VCaP (cell line): Measurements from ENCODE around the gene NYNRIN.

ENCODE experiments used
- H3K27ac ChIP-seq: fragments of 450-650 bp; 2 replicates; pipeline ENCODE4 v1.5.1; 2017
- TF ChIP-seq, protein P1 (sequence below): fragments of 450-650 bp; conservative IDR thresholded peaks from 2 replicates; pipeline ENCODE4 v1.5.1; 2017; ENCODE audit warnings: mild to moderate bottlenecking, moderate library complexity

Gene NYNRIN

DNA sequence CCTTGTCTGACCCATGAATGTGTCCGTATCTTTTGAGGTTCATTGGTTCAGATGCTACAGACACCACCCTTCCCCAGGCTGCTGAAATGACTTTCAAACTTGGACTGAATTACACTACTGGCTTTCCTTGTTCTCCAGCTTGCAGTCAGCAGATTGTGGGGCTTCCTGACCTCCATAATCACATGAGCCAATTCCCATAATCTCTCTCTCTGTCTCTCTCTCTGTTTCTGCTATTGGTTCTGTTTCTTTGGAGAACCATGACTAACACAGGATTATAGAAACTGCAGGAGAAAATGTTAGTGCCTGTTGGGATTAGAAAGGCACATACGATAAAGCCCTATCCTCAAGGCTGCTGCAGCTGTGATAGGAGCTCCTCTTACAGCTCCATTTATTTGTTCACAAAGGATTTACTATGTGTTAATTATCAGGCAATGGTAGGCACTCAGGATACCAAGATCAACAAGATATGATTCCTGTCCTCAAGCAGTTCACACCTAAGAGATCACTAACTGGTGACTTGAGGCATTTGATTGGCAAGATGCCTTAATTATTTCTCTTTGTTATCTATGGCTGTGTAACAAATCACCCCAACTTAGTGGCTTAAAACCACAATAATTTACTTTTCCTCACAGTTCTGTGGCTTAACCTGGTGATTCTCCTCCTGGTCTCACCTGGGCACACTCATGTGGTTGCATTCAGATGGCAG is 10.2 kb upstream of the NYNRIN start:
- TF ChIP-seq, protein P1, sequence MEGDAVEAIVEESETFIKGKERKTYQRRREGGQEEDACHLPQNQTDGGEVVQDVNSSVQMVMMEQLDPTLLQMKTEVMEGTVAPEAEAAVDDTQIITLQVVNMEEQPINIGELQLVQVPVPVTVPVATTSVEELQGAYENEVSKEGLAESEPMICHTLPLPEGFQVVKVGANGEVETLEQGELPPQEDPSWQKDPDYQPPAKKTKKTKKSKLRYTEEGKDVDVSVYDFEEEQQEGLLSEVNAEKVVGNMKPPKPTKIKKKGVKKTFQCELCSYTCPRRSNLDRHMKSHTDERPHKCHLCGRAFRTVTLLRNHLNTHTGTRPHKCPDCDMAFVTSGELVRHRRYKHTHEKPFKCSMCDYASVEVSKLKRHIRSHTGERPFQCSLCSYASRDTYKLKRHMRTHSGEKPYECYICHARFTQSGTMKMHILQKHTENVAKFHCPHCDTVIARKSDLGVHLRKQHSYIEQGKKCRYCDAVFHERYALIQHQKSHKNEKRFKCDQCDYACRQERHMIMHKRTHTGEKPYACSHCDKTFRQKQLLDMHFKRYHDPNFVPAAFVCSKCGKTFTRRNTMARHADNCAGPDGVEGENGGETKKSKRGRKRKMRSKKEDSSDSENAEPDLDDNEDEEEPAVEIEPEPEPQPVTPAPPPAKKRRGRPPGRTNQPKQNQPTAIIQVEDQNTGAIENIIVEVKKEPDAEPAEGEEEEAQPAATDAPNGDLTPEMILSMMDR = no peak

GRCh38 chr14:24389226-24389848 is 9.5 kb upstream of the NYNRIN start:
- TF ChIP-seq, protein P1 = no peak
- H3K27ac ChIP-seq = no peak overlapping the region

More for the DNA sequence above, 10.2 kb upstream of the NYNRIN start:
- H3K27ac ChIP-seq = no peak overlapping the region

GRCh38 chr14:24390701-24391468 is 7.9 kb upstream of the NYNRIN start:
- no peak overlapping the region for H3K27ac ChIP-seq
- TF ChIP-seq, protein P1 = no peak

DNA sequence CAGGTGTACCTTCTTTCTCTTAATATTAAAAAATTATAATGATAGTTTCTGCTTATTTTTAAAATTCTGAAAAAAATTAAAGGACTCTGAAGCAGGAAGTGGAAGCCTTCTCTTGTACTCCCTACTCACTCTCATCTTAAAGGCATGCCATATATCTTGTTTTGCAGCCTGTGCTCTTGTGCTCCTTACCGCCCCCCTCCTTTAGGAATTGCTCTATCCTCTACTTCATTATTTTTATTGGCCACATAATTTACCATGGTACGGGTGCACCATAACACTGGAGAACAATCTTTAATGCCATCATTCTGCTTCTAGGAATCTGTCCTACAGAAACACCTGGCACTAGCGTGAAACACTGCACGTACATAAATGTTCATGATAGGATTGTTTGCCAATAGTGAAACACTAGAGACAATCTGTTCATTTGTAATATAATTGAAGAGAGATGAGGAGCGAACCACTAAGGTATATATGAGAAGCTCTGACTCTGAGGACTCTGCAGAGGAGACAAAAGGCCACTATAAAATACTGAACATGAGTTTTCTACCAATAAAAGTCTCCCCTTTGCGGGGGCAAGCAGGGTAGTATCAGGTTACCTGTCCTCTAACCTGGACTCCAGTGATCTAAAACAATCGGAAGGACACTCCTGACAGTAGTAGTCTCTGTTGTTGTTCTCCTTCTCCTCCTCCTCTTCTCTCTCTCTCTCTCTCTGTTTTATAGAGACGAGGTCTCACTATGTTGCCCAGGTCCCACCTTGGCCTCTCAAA is 6.3 kb upstream of the NYNRIN start:
- H3K27ac ChIP-seq = no peak overlapping the region
- TF ChIP-seq, protein P1 = 0 out of 2 replicates have a peak, but pooled peaks have one; percentile 11

DNA sequence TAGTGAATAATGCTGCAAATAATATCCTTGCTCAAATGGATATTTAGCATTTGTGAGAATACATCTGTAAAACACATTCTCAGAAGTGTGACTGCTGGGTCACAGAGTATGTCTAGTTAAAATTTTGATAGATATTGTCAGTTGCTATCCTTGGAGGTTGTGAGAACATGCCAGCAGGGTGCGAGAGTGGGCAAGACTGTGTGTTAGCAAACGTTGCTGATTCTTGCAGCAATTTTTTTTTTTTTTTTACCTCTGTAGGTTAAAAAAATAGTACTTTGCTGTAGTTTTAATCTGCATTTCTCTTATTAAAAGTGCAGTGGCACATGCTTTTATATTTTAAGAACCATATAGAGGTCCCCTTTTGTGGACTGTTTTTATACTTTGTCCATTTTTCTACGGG is 4.5 kb upstream of the NYNRIN start:
- TF ChIP-seq, protein P1 = peak; percentile 16; the same call in 1 of the 2 replicates
- H3K27ac ChIP-seq = no peak overlapping the region

DNA sequence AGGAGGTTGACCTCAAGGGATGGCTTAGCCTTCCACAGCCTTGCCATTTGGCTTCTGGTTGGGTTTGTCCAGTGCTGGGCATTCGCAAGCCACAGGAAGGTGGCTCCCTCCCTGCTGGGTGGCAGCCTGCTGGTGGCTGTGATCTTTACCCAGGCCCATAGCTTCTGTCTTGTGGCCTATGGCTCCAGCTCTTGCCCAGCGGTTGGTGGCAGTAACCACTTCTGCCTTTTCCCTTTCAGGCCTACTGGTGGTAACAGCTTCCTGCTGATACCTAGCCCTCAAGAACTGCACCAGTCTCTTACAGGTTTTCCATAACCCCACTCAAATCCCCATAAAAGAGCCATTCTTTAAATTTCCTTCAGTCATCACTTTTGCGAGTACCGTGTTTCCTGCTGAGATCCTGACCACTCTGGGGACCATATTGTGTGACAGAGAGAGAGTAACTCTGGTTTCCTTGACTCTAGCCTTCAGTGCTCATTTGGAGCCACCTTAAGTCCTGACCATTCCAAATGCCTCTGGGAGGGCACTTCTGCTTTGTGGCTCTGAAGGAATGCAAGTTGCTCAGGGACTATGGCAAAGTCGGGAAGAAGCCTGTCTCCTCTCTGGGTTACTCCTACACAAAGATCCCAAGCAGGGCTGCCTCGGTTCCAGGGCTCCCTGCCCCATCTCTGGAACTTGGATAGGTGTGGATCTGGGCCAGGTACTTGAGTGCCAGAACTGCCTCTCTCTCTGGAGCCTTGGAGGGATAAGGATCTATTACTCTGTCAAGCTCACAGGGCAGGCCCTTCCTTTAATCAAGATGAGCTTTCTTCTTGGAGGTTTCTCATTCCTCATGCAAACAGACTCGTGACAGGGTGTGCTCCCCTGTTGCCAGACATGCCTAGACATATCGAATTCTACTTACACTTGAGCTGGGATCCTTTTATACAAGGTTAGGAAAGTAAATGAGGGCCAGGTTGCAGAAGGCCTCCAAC is 2.9 kb upstream of the NYNRIN start:
- H3K27ac ChIP-seq = no peak overlapping the region
- TF ChIP-seq, protein P1 = no peak
